ENCODE data around the gene SLC17A9.

DNA sequence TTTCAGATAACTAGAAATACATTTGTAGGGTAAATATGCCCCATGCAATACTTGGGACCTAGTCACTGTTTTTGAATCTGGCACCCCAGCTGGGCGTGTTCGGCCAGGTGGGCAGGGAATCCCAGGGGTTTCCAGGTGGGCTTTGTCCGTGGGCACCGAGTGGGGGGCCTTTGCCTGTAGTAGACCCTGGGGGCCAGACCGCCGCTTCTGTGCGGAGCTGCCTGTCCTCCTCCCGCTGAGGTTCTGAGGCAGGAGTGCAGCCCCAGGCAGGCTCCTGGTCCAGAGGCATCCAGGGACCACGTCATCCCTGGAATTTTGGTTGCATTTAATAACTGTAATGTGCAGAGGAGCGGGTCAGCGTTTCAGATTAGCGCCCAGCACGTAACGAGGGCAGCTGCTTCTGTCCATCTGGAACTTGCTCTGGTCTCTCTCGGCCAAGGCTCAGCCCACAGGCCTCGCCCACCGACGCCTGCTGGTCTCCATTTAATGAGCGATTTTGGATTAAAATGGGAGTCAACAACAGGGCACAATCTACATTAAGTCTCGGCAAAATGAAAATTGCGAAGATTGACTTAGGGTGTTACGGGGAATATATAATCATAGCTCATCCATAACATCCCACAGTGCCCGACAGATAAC, 41.5 kb downstream of the SLC17A9 start:
- TF ChIP-seq POLR2AphosphoS5 (IDR thresholded peaks at IDR 0.05) (no peak), POLR2A (IDR thresholded peaks at IDR 0.05) (no peak)
- TF ChIP-seq, protein P1, sequence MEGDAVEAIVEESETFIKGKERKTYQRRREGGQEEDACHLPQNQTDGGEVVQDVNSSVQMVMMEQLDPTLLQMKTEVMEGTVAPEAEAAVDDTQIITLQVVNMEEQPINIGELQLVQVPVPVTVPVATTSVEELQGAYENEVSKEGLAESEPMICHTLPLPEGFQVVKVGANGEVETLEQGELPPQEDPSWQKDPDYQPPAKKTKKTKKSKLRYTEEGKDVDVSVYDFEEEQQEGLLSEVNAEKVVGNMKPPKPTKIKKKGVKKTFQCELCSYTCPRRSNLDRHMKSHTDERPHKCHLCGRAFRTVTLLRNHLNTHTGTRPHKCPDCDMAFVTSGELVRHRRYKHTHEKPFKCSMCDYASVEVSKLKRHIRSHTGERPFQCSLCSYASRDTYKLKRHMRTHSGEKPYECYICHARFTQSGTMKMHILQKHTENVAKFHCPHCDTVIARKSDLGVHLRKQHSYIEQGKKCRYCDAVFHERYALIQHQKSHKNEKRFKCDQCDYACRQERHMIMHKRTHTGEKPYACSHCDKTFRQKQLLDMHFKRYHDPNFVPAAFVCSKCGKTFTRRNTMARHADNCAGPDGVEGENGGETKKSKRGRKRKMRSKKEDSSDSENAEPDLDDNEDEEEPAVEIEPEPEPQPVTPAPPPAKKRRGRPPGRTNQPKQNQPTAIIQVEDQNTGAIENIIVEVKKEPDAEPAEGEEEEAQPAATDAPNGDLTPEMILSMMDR (IDR thresholded peaks at IDR 0.05 in 8 of 11, conservative IDR thresholded peaks at IDR 0.05 in 3 of 11): no peak

Data from spleen (tissue), 7 donors.